HL-60/S4 treated with retinoic acid at 250 ng/mL for 4 days and 3 days (cell line): Measurements from ENCODE around the gene GPX3.

Source experiments
- in situ Hi-C: fragments of 300-500 bp; cut with MboI; formaldehyde crosslinking; loops from 2 replicates; pipeline ENCODE4 v1.7.0; 2022; ENCODE audit warnings: low sequenced_read_pairs

Gene GPX3

GRCh38 chr5:151020304-151021110 is at the start of gene GPX3:
Gene GPX3 (plus strand): TSS chr5:151020591. CDS start chr5:151020655, 64 bp downstream.
- in situ Hi-C loops: no loop called here

DNA sequence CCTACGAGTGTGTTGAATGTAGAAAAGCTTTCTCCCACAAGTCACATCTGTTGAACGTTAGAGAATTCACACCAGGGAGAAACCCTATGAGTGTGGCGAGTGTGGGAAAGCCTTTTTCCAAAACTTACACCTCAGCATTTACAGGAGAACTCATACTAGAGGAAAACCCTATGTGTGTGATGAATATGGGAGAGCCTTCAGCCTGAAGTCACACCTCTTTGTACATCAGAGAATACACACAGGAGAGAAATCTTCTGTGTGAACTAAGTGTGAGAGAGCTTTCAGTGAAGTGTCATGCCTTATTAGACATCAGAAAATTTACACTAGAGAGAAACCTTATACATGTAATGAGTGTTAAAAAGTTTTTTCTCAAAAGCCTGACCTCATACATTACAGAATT is 41.8 kb upstream of the GPX3 start:
- in situ Hi-C loops: no loop called here

- in situ Hi-C loops: no loop called here
These were observed 32.6 kb upstream of the GPX3 start for GRCh38 chr5:150987746-150988145.

DNA sequence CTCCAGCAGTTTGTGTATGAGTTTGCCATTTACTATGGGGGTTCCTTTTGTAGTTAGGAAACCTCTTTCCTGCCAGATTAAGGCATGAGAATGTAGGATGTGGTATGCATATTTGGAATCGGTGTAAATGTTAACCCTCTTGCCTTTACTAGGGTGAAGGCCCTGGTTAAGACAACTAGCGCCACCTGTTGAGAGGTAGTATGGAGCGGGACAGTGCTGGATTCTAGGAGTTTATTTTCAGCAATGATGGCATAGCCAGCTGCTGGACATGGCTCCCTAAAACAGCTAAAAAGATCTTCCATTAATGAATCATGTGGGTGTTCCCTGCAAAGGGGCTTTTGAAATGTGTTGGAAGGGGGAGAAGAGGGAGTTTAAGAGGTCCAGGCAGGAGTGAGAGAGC is 30.7 kb upstream of the GPX3 start:
- in situ Hi-C loops: no loop called here

DNA sequence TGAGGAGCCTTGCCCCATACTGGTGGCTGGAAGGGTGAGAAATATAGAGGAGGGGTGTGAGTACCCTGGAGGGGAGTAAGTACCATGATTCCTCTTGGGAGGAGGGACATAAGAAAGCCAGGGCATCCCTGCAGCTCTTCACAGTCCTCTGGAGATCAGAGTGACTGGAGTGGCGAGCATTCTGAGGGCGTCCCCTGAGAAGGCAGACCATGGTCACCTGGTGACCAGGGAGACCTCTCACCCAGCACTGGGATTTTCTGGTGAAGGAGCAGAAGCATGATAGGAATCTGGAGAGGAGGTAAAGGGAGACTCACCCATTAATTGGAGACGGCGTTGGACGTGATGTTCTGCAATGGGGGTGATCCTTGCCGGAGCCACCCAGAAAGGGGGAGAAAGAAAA is 27.7 kb upstream of the GPX3 start:
- in situ Hi-C loops: no loop called here

GRCh38 chr5:150993422-150993821 is 27.0 kb upstream of the GPX3 start:
- in situ Hi-C loops: no loop called here

- in situ Hi-C loops: no loop called here
These were observed 26.5 kb upstream of the GPX3 start for GRCh38 chr5:150993826-150994412.

DNA sequence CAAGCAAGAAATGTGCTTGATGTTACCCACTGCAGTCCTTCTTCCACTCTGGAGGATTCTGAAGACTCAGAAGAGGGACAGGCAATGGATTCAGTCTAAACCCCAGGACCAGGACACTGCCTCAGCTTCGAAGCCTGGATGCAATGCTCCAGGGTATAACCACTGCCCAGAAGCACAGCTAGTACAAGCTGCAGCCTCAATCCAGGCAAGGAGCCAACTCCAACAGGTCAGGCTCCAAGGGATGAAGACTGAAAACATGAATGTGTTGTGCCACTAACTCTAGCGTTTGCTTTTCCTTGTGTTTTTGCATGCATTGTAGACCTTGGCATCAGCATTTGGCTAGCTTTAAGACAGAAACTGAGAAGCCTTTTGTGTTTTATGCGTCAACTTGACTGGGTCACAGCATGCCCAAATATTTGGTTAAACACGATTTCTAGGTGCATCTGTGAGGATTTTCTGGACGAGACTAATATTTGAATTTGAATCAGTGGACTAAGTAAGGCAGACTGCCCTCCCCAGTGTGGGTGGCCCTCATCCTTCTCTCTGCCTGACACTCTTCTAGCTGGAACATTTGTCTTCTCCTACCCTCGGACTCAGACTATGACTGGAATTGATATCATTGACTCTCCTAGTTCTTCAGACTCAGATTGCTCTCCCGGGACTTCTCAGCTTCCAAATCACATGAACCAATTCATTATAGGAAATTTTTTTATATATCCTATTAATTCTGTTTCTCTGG is 20.5 kb upstream of the GPX3 start:
- in situ Hi-C loops: no loop called here

GRCh38 chr5:151001436-151001835 is 19.0 kb upstream of the GPX3 start:
- in situ Hi-C loops: no loop called here

DNA sequence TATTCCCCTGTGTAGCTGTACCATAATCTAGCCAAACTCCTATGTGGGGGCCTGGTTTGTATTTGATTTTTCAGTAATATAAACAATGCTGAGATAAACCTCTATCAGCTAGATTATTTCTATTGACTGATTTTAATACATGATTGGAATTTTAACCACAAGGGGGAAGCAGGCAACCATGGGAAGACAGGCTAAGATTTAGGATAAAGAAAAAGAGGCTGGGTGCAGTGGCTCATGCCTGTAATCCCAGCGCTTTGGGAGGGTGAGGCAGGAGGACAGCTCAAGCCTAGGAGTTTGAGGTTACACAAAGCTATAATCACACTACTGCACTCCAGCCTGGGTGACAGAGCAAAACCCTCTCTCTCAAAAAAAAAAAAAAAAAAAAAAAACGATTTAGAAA is 18.1 kb upstream of the GPX3 start:
- in situ Hi-C loops: no loop called here

DNA sequence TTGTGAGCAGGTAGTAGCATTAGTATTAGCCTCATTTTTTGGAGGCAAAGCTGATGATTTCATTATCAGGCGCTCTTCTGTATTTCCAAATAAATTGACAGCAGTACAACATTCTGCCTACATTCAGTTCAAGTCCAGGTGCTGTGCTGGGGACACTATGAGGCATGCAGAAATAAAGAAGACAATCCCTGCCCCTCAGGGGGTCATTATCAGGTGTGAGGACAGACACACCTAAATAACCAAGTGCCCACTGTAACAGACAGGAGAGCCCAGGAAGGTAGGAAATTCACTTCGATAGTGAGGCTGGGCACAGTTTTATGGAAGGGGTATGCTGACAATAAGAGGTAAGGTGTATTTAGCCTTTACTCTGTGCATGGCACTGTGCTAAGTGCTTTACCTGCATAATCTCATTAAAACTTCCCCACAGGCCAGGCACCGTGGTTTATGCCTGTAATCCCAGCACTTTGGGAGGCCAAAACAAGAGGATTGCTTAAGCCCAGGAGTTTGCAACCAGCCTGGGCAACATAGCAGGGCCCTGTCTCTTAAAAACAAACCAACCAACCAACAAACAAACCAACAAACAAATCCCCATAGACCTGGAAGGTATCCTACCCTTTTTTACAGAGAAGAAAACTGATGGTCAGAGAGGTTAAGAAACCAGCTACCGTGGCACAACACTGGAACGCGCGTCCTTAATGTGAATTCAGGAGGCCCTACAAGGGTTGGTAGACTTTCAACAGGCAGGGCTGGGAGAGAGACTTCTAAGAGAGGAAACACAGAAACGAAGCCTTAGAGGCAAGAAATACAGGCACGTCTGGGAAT is 17.5 kb upstream of the GPX3 start:
- in situ Hi-C loops: no loop called here

GRCh38 chr5:151003503-151003860 is 16.9 kb upstream of the GPX3 start:
- in situ Hi-C loops: no loop called here

GRCh38 chr5:151004499-151004898 is 15.9 kb upstream of the GPX3 start:
- in situ Hi-C loops: no loop called here

DNA sequence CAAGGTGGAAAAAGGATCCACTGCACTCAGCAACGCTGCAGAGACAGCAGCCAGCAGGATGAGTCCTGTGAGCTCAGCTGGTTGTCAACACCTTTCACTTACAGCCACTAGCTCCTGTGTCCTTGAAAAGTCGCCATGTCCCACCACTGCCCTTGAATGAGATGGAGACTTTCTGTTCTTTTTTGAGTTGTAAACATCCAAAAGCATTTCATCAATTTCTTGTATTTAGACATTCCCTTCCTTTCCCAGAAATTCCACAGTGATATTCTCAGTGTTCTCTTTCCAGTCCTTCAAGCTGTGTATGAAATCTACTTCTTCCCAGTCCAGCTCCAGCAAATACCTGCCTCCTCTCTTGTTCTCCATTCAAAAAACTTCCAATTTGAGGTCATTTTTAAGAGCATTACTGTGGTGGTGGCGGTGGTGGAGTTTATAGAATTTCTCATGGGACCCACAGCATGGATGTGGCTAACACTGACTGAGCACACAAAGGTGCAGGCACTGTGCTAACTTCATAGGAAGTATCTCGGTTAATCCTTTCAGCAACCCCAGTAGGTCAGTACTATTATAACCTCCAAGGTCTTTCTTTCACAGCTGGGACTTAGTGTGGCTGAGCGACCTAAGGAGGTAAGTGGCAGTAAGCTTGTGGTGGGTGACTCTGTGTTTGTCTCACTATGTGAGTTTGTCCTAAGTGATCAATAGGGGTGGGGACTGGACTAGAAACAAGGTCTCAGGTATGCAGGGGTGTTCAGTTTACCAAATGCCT is 15.0 kb upstream of the GPX3 start:
- in situ Hi-C loops: no loop called here

DNA sequence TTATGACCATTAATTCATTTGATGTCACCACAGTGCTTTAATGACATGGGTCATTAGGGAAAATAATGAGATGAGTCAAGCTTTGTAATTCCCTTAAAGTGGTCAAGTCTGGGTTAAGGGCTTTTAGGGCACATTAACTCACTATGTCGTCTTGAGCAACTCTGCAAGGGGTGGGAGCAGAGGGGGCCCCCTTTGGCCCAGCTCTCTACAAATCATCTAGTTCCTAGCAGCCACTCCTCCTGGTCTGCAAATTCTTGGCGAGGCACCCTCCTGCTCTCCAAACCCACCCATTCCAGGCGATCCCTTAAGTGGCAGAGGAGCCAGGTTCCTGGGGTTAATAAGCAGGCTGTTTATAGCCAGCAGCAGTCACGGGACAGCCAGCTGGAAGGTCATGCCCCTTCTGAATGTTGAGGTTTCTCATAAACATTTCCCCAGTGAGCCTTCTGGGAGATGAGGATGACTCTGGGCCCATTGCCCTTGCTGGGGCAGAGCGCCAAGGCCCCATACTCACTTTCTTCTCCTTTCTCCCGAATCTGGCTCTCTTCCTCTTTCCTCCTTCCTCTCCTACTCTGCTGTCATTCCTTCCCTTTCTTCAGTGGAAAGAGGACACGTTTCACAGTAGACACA is 14.3 kb upstream of the GPX3 start:
- in situ Hi-C loops: no loop called here

GRCh38 chr5:151006704-151007334 is 13.6 kb upstream of the GPX3 start:
- in situ Hi-C loops: no loop called here

GRCh38 chr5:151007430-151008209 is 12.8 kb upstream of the GPX3 start:
- in situ Hi-C loops: no loop called here

DNA sequence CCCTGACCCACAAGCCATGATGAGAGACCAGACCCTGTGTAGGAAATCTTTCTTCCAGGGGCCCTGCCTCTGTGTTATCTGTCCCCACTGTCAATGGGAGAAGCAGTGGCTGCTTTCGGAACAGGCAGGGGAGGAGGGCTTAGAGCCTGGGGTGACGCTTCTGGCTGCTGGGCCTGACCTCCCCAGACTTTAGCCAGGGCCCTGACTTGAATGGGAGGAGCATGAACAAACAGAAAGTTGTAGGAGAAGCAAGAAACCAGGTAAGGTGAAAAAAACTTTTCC is 12.2 kb upstream of the GPX3 start:
- in situ Hi-C loops: no loop called here

- in situ Hi-C loops: no loop called here
These were observed 11.5 kb upstream of the GPX3 start for GRCh38 chr5:151008906-151009305.
